ENCODE data around the gene SNX32.

SNX32 gene

DNA sequence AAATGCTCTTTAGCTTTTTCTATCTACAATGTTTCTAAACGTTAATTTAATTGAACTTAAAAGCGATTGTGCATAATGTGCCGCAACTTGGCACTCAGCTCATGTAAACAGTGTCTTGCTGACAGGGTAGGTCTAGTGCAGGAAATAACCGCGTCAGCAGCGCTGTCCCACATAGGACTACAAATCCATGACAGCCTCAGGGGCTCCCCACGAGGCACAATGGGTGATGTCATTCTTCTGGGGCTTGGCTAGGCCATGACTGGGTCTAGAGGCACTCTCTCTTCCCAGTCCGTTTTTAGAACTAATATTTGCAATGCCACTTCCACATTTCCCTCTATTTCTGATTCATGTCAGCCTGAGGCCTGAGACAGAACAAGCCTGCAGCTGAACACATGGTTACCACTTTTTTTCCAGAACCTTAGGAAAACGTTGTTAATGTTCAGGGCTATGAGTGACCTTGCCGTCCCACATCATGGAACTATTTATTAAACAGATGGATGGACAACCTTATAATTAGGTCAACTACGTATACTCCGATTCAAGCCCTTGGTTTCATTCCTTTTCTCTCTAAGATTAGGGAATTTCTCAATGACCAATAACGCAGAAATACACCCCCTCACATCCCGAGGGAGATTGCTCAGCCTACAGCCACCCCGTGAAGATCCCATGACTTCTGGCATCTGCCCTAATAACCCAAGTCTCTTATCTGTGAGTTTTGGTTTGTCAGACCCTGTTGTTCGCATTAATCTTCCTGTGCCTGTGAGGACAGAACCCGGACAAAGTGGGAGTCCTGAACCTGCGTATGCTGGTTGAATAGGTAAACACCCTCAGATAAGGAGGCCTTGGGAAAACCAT lies 19.4 kb upstream of the SNX32 start:
- H3K4me1 ChIP-seq (ENCODE audit: control insufficient read depth, insufficient read depth, low read length) = no peaks in the 10 kb centered on the region
- H3K4me3 ChIP-seq (ENCODE audit: insufficient read depth, low read depth, low read length) = no peak overlapping the region
- H3K27me3 ChIP-seq (ENCODE audit: control insufficient read depth, insufficient read depth, low read length, poor library complexity, severe bottlenecking) = peaks cover 14% of the 10 kb centered on the region
- no peaks in the 10 kb centered on the region for H3K9me3 ChIP-seq (ENCODE audit: control insufficient read depth, low read length)
- no peak overlapping the region for H3K27ac ChIP-seq (ENCODE audit: insufficient read depth, low read depth, low read length, poor library complexity, severe bottlenecking)
- H3K36me3 ChIP-seq (ENCODE audit: control insufficient read depth, insufficient read depth, low read length) = no peaks in the 10 kb centered on the region
- WGBS, 2 experiments = 84 to 86% methylated on average over 18 of the region's 18 CpGs

DNA sequence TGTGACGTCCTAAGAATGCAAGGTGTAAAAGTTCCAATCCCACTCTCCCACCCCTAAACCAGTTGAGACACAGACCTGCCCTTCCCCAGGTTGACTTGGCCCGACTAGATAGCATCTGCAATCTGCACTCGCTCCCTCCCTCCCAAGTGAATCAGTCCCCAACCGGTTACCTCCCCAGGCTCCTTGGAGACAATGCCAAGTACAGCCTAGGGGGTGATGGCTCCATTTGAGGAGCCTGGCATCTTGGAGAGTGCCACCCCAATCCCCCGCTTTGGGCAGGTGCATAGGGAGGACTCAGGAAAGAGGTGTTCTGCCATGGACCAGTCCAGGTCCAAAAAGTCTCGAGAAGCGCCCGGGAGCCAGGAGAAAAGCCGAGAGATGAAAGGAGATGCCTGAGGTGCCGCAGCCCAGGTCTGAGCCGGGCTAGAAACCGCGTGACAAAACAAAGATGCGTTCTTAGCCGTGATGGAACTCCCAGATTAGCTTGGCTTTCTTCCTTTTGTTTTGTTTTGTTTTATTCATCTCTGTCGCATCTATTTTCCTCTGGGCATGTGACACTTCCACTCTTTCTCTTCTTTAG lies 18.7 kb upstream of the SNX32 start:
- WGBS, 2 experiments = 89 to 93% methylated on average over 16 of the region's 16 CpGs
- Histone ChIP-seq H3K4me3 (ENCODE audit: insufficient read depth, low read depth, low read length) (no peak overlapping the region), H3K9me3 (ENCODE audit: control insufficient read depth, low read length) (no peaks in the 10 kb centered on the region), H3K27me3 (ENCODE audit: control insufficient read depth, insufficient read depth, low read length, poor library complexity, severe bottlenecking) (peaks cover 14% of the 10 kb centered on the region), H3K27ac (ENCODE audit: insufficient read depth, low read depth, low read length, poor library complexity, severe bottlenecking) (no peak overlapping the region), H3K36me3 (ENCODE audit: control insufficient read depth, insufficient read depth, low read length) (no peaks in the 10 kb centered on the region), H3K4me1 (ENCODE audit: control insufficient read depth, insufficient read depth, low read length) (no peaks in the 10 kb centered on the region)

DNA sequence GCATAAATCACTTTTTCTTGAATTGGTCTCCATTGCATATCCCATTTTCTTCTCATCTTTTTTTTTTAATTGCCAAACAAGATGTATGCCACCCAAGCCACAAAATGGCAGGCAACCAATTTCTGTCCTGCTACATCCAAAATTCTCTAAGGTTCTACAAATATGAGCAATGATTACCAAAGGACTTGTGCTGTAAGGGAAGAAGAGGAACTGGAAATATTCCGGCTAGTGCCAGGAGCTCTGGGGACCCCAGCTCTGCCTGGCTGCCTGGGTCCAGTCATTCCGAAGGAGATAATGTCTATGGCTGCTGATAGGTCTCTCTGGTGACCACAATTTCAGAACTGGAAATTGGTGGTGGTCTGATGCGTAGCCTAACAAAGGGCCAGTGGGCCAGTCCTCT lies 17.1 kb upstream of the SNX32 start:
- Histone ChIP-seq H3K27me3 (ENCODE audit: control insufficient read depth, insufficient read depth, low read length, poor library complexity, severe bottlenecking) (peaks cover 14% of the 10 kb centered on the region), H3K27ac (ENCODE audit: insufficient read depth, low read depth, low read length, poor library complexity, severe bottlenecking) (no peak overlapping the region), H3K4me1 (ENCODE audit: control insufficient read depth, insufficient read depth, low read length) (no peaks in the 10 kb centered on the region), H3K4me3 (ENCODE audit: insufficient read depth, low read depth, low read length) (no peak overlapping the region), H3K9me3 (ENCODE audit: control insufficient read depth, low read length) (no peaks in the 10 kb centered on the region), H3K36me3 (ENCODE audit: control insufficient read depth, insufficient read depth, low read length) (no peaks in the 10 kb centered on the region)
- WGBS, 2 experiments = 95 to 96% methylated on average over 3 of the region's 3 CpGs

DNA sequence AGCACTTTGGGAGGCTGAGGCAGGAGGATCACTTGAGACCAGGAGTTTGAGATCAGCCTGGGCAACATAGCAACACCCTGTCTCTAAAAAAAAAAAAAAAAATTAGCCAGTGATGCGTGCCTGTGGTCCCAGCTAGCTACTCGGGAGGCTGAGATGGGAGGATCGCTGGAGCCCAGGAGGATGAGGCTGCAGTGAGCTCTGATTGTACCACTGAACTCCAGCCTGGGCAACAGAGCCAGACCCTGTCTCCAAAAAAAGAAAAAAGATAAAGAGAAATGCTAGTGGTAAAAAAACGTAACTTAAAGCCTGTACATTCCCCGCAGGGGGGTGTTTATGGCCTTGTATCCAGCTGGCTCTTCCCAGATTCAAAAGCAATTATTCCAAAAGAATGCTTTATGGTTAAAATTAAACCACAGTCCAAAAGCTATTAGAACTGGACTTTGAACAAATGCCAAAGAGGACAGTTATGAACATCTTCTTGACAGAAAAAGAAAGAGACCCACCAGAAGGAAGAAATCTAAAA lies 16.4 kb upstream of the SNX32 start:
- no peaks in the 10 kb centered on the region for H3K36me3 ChIP-seq (ENCODE audit: control insufficient read depth, insufficient read depth, low read length)
- H3K9me3 ChIP-seq (ENCODE audit: control insufficient read depth, low read length) = no peaks in the 10 kb centered on the region
- peak overlapping the region; percentile 55 for H3K4me3 ChIP-seq (ENCODE audit: insufficient read depth, low read depth, low read length)
- no peaks in the 10 kb centered on the region for H3K4me1 ChIP-seq (ENCODE audit: control insufficient read depth, insufficient read depth, low read length)
- WGBS, 2 experiments = 79 to 80% methylated on average over 5 of the region's 5 CpGs
- peaks cover 14% of the 10 kb centered on the region for H3K27me3 ChIP-seq (ENCODE audit: control insufficient read depth, insufficient read depth, low read length, poor library complexity, severe bottlenecking)
- no peak overlapping the region for H3K27ac ChIP-seq (ENCODE audit: insufficient read depth, low read depth, low read length, poor library complexity, severe bottlenecking)

DNA sequence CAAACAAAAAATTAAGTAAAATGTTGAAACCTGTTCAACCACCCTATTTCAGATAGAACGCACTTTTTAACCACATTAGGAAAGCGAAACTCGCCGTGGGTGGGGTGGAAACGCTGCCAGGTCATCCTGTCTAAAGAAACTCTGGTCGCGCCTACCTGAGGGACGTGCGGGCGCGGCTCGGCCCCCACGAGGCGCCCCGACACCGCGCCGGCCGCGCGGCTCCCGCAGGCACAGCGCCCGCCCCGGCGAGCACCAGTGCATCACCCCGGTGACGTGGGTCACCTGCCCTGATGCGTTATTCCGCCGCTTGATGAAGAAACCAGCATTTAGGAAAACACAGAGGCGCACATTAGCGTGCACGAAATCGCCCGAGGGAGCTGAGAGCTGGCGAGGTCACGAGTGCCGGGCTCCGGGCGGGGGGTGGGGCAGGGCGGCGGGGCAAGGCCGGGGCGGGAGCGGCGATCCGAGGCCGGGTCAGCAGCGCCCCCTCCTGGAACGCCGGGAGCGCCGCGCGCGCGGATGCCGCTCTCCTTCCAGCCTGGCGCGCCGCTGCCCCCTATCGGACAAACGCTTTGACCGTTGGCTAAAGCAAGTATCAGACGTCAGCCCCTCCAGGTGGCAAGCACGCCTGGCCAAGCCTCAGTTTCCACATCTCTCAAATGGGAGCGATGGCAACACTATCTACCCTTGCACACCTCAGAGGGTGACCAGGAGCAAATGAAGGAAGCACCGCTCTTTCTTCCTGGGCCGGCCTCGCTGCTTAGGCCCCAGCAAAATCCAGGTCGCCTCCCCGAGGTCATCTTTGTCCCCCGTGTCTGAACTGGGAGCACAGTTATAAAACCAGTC lies 15.7 kb upstream of the SNX32 start:
- Histone ChIP-seq H3K27me3 (ENCODE audit: control insufficient read depth, insufficient read depth, low read length, poor library complexity, severe bottlenecking) (peaks cover 14% of the 10 kb centered on the region), H3K36me3 (ENCODE audit: control insufficient read depth, insufficient read depth, low read length) (no peaks in the 10 kb centered on the region), H3K9me3 (ENCODE audit: control insufficient read depth, low read length) (no peaks in the 10 kb centered on the region), H3K4me3 (ENCODE audit: insufficient read depth, low read depth, low read length) (peak overlapping the region; percentile 55), H3K27ac (ENCODE audit: insufficient read depth, low read depth, low read length, poor library complexity, severe bottlenecking) (no peak overlapping the region), H3K4me1 (ENCODE audit: control insufficient read depth, insufficient read depth, low read length) (no peaks in the 10 kb centered on the region)
- WGBS, 2 experiments = 9 to 10% methylated on average over 74 of the region's 74 CpGs

DNA sequence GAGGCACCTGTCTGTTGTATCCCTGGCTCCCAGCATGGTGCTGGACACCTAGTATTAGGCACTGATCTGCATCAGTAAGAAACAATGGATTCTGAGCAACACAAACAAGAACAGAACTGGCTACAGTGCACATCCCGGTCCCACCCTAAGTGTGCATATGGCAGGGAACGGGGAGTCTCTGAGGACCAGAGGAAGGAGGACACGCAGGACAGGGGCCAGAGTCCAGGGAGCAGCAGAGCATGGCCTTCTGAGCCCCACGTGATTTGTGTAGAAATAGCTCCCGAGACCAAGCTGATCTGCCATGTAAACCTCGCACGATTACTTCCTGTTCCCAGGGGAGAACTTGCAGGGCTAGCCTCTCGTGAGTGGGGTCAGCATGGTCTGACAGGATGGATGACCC lies 12.7 kb upstream of the SNX32 start:
- Histone ChIP-seq H3K4me3 (ENCODE audit: insufficient read depth, low read depth, low read length) (no peak overlapping the region), H3K9me3 (ENCODE audit: control insufficient read depth, low read length) (no peaks in the 10 kb centered on the region), H3K27me3 (ENCODE audit: control insufficient read depth, insufficient read depth, low read length, poor library complexity, severe bottlenecking) (peaks cover 14% of the 10 kb centered on the region), H3K36me3 (ENCODE audit: control insufficient read depth, insufficient read depth, low read length) (no peaks in the 10 kb centered on the region), H3K27ac (ENCODE audit: insufficient read depth, low read depth, low read length, poor library complexity, severe bottlenecking) (no peak overlapping the region), H3K4me1 (ENCODE audit: control insufficient read depth, insufficient read depth, low read length) (no peaks in the 10 kb centered on the region)
- 83 to 85% methylated on average over 8 of the region's 8 CpGs for WGBS, 2 experiments

DNA sequence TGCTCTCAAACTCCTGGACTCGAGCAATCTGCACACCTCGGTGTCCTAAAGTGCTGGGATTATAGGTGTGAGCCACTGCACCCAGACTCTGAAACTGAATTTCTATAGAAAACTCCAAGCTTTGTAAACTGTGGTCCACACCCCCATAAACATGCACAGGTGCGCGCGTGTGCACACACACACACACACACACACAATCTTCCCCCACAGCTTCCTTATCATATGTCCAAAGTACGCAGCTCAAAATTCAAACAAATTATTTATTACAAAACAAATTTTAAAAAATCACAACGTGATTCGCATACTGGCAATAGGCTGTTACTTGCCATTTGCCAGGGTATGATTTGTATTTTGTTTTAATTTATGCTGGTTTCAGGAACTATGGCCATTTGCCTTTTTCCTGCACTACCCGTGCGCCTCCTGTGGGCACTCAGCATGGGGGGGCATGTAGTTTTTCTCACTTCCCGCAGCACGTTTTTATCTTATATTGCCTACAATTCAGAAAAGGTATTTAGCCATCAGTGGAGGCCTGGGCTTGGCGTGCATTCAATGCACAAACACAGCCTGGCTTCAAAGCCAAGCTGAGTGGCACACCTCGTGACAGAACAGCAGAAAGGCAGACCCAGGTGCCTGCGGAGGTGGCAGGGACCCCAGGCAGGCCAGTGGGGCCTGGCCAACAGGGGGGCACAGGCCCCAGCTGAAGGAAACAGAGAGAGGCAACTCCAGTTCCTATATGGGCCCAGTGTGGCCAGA lies 10.8 kb upstream of the SNX32 start:
- Histone ChIP-seq H3K4me3 (ENCODE audit: insufficient read depth, low read depth, low read length) (no peak overlapping the region), H3K4me1 (ENCODE audit: control insufficient read depth, insufficient read depth, low read length) (no peaks in the 10 kb centered on the region), H3K36me3 (ENCODE audit: control insufficient read depth, insufficient read depth, low read length) (no peaks in the 10 kb centered on the region), H3K27me3 (ENCODE audit: control insufficient read depth, insufficient read depth, low read length, poor library complexity, severe bottlenecking) (peaks cover under 1% of the 10 kb centered on the region), H3K27ac (ENCODE audit: insufficient read depth, low read depth, low read length, poor library complexity, severe bottlenecking) (no peak overlapping the region), H3K9me3 (ENCODE audit: control insufficient read depth, low read length) (no peaks in the 10 kb centered on the region)
- 87 to 91% methylated on average over 15 of the region's 15 CpGs for WGBS, 2 experiments

DNA sequence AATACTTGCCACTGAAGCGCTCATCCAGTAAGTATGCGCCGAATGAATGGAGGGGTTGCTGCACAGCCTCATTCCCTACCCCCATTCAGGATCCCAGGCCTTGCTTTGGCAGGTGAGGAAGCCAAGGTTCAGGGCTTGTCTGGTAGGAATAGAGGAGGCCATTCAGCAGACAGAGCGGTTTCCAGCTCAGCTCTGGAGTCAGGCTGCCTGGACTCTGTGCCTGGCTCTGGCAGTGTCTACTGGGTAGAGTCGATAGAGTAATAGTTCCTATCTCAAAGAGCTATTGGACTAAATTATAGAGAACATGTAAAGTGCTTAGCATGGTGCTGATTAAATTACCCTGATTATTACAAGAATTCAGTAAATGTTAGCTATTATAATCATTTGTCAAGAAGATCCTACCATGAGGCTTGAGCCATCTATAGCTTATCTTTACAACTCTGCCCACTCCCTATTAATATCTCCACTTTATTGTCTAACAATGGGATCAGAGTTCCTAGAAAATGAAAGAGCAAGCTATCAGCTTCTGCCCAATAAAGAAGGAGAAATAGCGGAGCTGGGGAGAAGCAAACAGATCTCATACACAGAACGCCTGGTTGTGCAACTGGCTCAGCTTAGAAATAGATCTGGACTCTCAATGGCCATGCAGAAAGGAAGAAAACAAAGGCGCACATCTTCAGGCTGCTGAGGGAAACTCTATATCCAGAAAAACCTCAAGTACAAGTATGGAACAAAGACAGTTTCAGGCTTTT lies 6.6 kb upstream of the SNX32 start:
- Histone ChIP-seq H3K27me3 (ENCODE audit: control insufficient read depth, insufficient read depth, low read length, poor library complexity, severe bottlenecking) (peaks cover under 1% of the 10 kb centered on the region), H3K36me3 (ENCODE audit: control insufficient read depth, insufficient read depth, low read length) (no peaks in the 10 kb centered on the region), H3K9me3 (ENCODE audit: control insufficient read depth, low read length) (no peaks in the 10 kb centered on the region), H3K4me3 (ENCODE audit: insufficient read depth, low read depth, low read length) (no peak overlapping the region), H3K4me1 (ENCODE audit: control insufficient read depth, insufficient read depth, low read length) (no peaks in the 10 kb centered on the region), H3K27ac (ENCODE audit: insufficient read depth, low read depth, low read length, poor library complexity, severe bottlenecking) (no peak overlapping the region)
- 94 to 96% methylated on average over 8 of the region's 8 CpGs for WGBS, 2 experiments

DNA sequence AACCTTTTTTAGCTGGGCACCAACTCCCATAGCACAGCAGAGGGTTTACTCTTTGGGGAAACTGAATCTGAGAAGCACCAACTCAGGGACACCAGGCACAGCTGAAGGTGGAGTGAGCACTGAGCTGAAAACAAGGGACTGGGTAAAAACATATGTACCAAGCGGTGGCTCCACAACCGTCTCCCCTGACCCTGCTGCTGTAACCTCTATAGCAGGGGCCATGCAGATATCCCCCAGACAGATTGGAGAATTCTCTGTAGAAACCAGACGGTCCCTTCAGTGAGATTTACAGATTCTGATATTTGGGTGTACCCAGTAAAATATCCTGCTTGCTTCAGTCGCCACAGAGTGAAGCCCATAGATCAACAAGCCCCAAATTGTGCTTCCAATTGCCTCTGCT lies 4.3 kb upstream of the SNX32 start:
- Histone ChIP-seq H3K36me3 (ENCODE audit: control insufficient read depth, insufficient read depth, low read length) (no peaks in the 10 kb centered on the region), H3K4me3 (ENCODE audit: insufficient read depth, low read depth, low read length) (no peak overlapping the region), H3K27me3 (ENCODE audit: control insufficient read depth, insufficient read depth, low read length, poor library complexity, severe bottlenecking) (peaks cover 11% of the 10 kb centered on the region), H3K4me1 (ENCODE audit: control insufficient read depth, insufficient read depth, low read length) (peaks cover 9% of the 10 kb centered on the region), H3K9me3 (ENCODE audit: control insufficient read depth, low read length) (no peaks in the 10 kb centered on the region), H3K27ac (ENCODE audit: insufficient read depth, low read depth, low read length, poor library complexity, severe bottlenecking) (no peak overlapping the region)
- WGBS, 2 experiments = 72 to 75% methylated on average over 4 of the region's 4 CpGs

All from ectodermal cell (in vitro differentiated cells).